K562 (cell line): ENCODE data around the gene OPRL1. TPM values are rescaled to one million over a fixed set of nuclear protein-coding genes. Genes with fewer than 3 reads are reported as not detected.

Experiments used
- ATAC-seq: fragments of 200-7000 bp; cut with Tn5 transposase; 3 replicates; pipeline ENCODE4 v1.9.1; 2020; ENCODE audit warnings: moderate library complexity
- BruUV-seq: library from RNA; stranded (reverse); fragments of 400-500 nt; replicated peaks from 2 replicates; lab custom pipeline; 2021; lab: Mats Ljungman, UMichigan
- CTCF ChIA-PET: fragments of 300-600 bp; formaldehyde crosslinking; extraction: SDS; loops from one replicate; lab custom pipeline; 2021; ENCODE audit warnings: low intra/inter-chr PET ratio; lab: Yijun Ruan, JAX
- POLR2A ChIA-PET: fragments of 300-600, 350-650 bp; sonication (Branson Sonifier 250); formaldehyde crosslinking; extraction: SDS; loops from one replicate; lab custom pipeline; 2021; ENCODE audit warnings: antibody characterized with exemption, inconsistent platforms; lab: Yijun Ruan, JAX
- DNase-seq, 4 experiments: peaks; one replicate each; pipeline versions ENCODE4 v3.0.0 to v3.0.0-alpha.2; 2011 to 2018; ENCODE audit warnings: low spot score in 3 of 4, mixed read lengths in 3 of 4; ENCODE audit errors: extremely low read depth in 1 of 4
- FAIRE-seq: peaks from 2 replicates; lab custom pipeline; 2011; peaks lifted over from hg19 to GRCh38; lab: Jason Lieb, UNC
- H2AFZ ChIP-seq: 2 replicates; pipeline ENCODE4 v1.6.0; 2011; ENCODE audit warnings: low read depth, low read length, control low read depth, inconsistent platforms
- H3K27ac ChIP-seq: fragments of 200-600 bp; 3 replicates; pipeline ENCODE4 v1.8.0; 2011; ENCODE audit warnings: low read depth, mild to moderate bottlenecking, control low read depth, inconsistent platforms, low read length, moderate library complexity, mixed read lengths; ENCODE audit errors: extremely low read depth
- H3K27me3 ChIP-seq, 2 experiments: fragments of 300-600 bp in 1 of 2; 2 replicates in 1 of 2; 3 replicates in 1 of 2; pipeline versions ENCODE4 v1.6.0 to v1.8.0; 2011; ENCODE audit warnings: inconsistent platforms in 2 of 2, low read length in 2 of 2, mild to moderate bottlenecking in 1 of 2, mixed read lengths in 1 of 2, moderate library complexity in 1 of 2; ENCODE audit not compliant: control insufficient read depth in 2 of 2, insufficient read depth in 2 of 2
- H3K36me3 ChIP-seq: fragments of 300-600 bp; 3 replicates; pipeline ENCODE4 v1.8.0; 2011; ENCODE audit warnings: mild to moderate bottlenecking, low read length, inconsistent platforms; ENCODE audit not compliant: control insufficient read depth, insufficient read depth
- H3K4me1 ChIP-seq, 2 experiments: fragments of 200-600 bp in 1 of 2; replicated peaks in 1 of 2; 2 replicates in 1 of 2; 3 replicates in 1 of 2; pipeline versions ENCODE4 v1.5.1 to v1.8.0; 2011; ENCODE audit warnings: inconsistent platforms in 2 of 2, low read length in 2 of 2, mild to moderate bottlenecking in 1 of 2, mixed read lengths in 1 of 2, moderate library complexity in 1 of 2; ENCODE audit not compliant: control insufficient read depth in 2 of 2, insufficient read depth in 2 of 2
- H3K4me2 ChIP-seq: 2 replicates; pipeline ENCODE4 v1.6.1; 2011; ENCODE audit warnings: low read length, control low read depth, inconsistent platforms, mixed read lengths; ENCODE audit not compliant: insufficient read depth
- H3K4me3 ChIP-seq: fragments of 200-600 bp; sonication (generic), shearing (Covaris generic); 2 replicates; pipeline ENCODE4 v1.5.1; 2016; ENCODE audit warnings: control low read depth, inconsistent platforms
- H3K79me2 ChIP-seq: fragments of 200-600 bp; 3 replicates; pipeline ENCODE4 v1.8.0; 2011; ENCODE audit warnings: low read length, inconsistent platforms; ENCODE audit not compliant: control insufficient read depth, insufficient read depth
- H3K9ac ChIP-seq, 2 experiments: 2 replicates each; pipeline versions ENCODE4 v1.6.0 to v1.6.1; 2011; ENCODE audit warnings: low read depth in 2 of 2, low read length in 2 of 2, control low read depth in 1 of 2, inconsistent platforms in 1 of 2, mild to moderate bottlenecking in 1 of 2, mixed read lengths in 1 of 2; ENCODE audit not compliant: insufficient read depth in 1 of 2
- H3K9me1 ChIP-seq: one replicate; pipeline ENCODE4 v1.6.0; 2011; ENCODE audit warnings: inconsistent platforms, mild to moderate bottlenecking, low read length, moderate library complexity; ENCODE audit not compliant: control insufficient read depth, insufficient read depth
- H3K9me3 ChIP-seq: replicated peaks from 2 replicates; pipeline ENCODE4 v1.5.1; 2011; ENCODE audit warnings: low read depth, low read length, inconsistent platforms; ENCODE audit not compliant: control insufficient read depth, insufficient read depth
- H4K20me1 ChIP-seq: replicated peaks from 2 replicates; pipeline ENCODE4 v1.6.1; 2011; ENCODE audit warnings: low read length, inconsistent platforms, mixed read lengths; ENCODE audit not compliant: control insufficient read depth, insufficient read depth
- CCAR2 ChIP-seq: fragments of 200-400 bp; formaldehyde crosslinking; IDR thresholded peaks from 2 replicates; pipeline ENCODE4 v1.6.1; 2017; ENCODE audit warnings: mild to moderate bottlenecking, low read depth, low read length
- JUNB ChIP-seq: fragments of 450-650 bp; formaldehyde crosslinking; conservative IDR thresholded peaks from 2 replicates; pipeline ENCODE4 v1.4.0; 2020; ENCODE audit warnings: mild to moderate bottlenecking
- NFIX ChIP-seq: fragments of 250-450 bp; sonication (Bioruptor Pico); IDR thresholded peaks from 2 replicates; pipeline ENCODE4 v1.4.0; 2020; ENCODE audit warnings: low read depth, mild to moderate bottlenecking, moderate library complexity
- TBP ChIP-seq: optimal IDR thresholded peaks from 2 replicates; pipeline ENCODE3; 2011; ENCODE audit warnings: low read depth, low read length, improper control_type of control experiment
- WGBS: fragments of 100-300 bp; shearing (Covaris generic); methylation state at CpG from one replicate; pipeline ENCODE4 v1.1.6; 2016; ENCODE audit warnings: low coverage, mixed read lengths; ENCODE audit not compliant: insufficient coverage; ENCODE audit errors: missing lambda C conversion rate; 5-methylcytosine and 5-hydroxymethylcytosine counted together
- in situ Hi-C: fragments of 300-500 bp; cut with MboI; formaldehyde crosslinking; loops from 4 replicates; pipeline ENCODE4 v1.15.0; 2018; ENCODE audit warnings: inconsistent platforms, mixed read lengths
- intact Hi-C: fragments of 100-400 bp; cut with micrococcal nuclease; formaldehyde crosslinking; loops from 2 replicates; pipeline ENCODE4 v1.14.2; 2022
- polyA plus RNA-seq, 8 experiments: library from polyadenylated mRNA; depleted of rRNA in 4 of 8; stranded (reverse) in 5 of 8; unstranded in 3 of 8; fragments of >200 nt; fragmentation: Nextera tagmentation in 2 of 8; fragmentation: Illumina TruSeq in 1 of 8; extraction: Ambion mirVana in 2 of 8; extraction: Trizol in 1 of 8; gene quantifications; 2 replicates each; pipeline versions ENCODE4 v1.2.1 to v1.2.3, GENCODE V29; 2011 to 2014; ENCODE audit warnings: inconsistent platforms in 1 of 8, missing spikeins in 1 of 8
- total RNA-seq, 7 experiments: library from RNA; depleted of rRNA in 6 of 7; stranded (reverse); fragments of >200 nt in 6 of 7; fragmentation: Illumina TruSeq in 2 of 7; extraction: Trizol in 2 of 7; gene quantifications; 2 replicates each; pipeline versions ENCODE4 v1.2.1 to v1.2.3, GENCODE V29; 2011 to 2021; ENCODE audit warnings: low replicate concordance in 1 of 7
- TF ChIP-seq, protein P1 (sequence below): fragments of 450-650 bp; IDR thresholded peaks from 2 replicates; pipeline ENCODE4 v1.6.1; 2016; ENCODE audit warnings: borderline replicate concordance
- TF ChIP-seq, protein P2 (sequence below): IDR thresholded peaks from 2 replicates; pipeline ENCODE4 v1.6.1; 2014; ENCODE audit warnings: antibody characterized with exemption

Gene OPRL1
- total and polyA plus RNA-seq, 9 of the 15 experiments (the other 6 are each of a cell fraction or from before 2014, with no cell fraction given): 0.06 to 0.33 (median 0.11) TPM; not detected in 2

DNA sequence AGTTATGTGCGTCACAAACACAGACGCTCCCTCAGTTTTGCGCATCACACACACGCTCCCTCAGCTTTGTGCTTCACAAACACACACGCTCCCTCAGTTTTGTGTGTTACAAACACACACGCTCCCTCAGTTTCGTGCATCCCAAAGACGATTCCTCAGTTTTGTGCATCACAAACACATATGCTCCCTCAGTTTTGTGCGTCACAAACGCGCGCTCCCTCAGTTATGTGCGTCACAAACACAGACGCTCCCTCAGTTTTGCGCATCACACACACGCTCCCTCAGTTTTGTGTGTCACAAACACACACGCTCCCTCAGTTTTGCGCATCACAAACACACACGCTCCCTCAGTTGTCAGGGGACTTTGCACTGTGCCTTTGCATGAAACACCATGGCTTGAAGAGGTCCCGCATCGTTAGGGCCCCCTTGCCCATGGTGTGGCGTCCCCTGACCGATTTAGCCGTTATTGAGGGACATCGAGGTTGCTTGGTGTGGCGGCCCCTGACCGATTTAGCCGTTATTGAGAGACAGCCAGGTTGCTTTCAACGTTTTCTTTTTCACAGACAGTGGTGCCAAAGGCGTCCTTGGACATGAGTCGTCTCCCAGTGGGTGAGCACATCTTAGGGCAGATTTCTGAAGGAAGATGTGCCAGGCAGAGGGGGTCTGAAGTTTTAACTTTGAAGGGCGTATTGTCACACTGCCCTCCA is 56.3 kb downstream of the OPRL1 start:
- no peaks in the 10 kb centered on the region for H3K9me1 ChIP-seq
- BruUV-seq: no TSS peak
- ATAC-seq (no peak), FAIRE-seq (no peak), DNase-seq (no peak)
- WGBS: 26% methylated on average over 32 of the region's 32 CpGs
- H3K4me3 ChIP-seq: no peak overlapping the region
- intact Hi-C loops (no loop called here), in situ Hi-C loops (no loop called here)
- H3K4me2 ChIP-seq: no peak overlapping the region
- POLR2A ChIA-PET: no interaction called here
- no peak overlapping the region for H3K9ac ChIP-seq
- H3K79me2 ChIP-seq: no peaks in the 10 kb centered on the region
- no peaks in the 10 kb centered on the region for H3K36me3 ChIP-seq
- peaks cover 15 to 43% of the 10 kb centered on the region in 2 experiments for H3K27me3 ChIP-seq
- no peak overlapping the region for H3K27ac ChIP-seq
- no peaks in the 10 kb centered on the region for H3K9me3 ChIP-seq
- TF ChIP-seq, protein P1, sequence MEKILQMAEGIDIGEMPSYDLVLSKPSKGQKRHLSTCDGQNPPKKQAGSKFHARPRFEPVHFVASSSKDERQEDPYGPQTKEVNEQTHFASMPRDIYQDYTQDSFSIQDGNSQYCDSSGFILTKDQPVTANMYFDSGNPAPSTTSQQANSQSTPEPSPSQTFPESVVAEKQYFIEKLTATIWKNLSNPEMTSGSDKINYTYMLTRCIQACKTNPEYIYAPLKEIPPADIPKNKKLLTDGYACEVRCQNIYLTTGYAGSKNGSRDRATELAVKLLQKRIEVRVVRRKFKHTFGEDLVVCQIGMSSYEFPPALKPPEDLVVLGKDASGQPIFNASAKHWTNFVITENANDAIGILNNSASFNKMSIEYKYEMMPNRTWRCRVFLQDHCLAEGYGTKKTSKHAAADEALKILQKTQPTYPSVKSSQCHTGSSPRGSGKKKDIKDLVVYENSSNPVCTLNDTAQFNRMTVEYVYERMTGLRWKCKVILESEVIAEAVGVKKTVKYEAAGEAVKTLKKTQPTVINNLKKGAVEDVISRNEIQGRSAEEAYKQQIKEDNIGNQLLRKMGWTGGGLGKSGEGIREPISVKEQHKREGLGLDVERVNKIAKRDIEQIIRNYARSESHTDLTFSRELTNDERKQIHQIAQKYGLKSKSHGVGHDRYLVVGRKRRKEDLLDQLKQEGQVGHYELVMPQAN: no peak
- TF ChIP-seq NFIX (no peak), TBP (no peak), JUNB (CRISPR knock-in tag) (no peak), CCAR2 (no peak)
- TF ChIP-seq, protein P2, sequence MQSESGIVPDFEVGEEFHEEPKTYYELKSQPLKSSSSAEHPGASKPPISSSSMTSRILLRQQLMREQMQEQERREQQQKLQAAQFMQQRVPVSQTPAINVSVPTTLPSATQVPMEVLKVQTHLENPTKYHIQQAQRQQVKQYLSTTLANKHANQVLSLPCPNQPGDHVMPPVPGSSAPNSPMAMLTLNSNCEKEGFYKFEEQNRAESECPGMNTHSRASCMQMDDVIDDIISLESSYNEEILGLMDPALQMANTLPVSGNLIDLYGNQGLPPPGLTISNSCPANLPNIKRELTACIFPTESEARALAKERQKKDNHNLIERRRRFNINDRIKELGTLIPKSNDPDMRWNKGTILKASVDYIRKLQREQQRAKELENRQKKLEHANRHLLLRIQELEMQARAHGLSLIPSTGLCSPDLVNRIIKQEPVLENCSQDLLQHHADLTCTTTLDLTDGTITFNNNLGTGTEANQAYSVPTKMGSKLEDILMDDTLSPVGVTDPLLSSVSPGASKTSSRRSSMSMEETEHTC: no peak
- H4K20me1 ChIP-seq: no peaks in the 10 kb centered on the region
- no peaks in the 10 kb centered on the region; a peak in 1 of 5 replicates for H3K4me1 ChIP-seq
- H2AFZ ChIP-seq: no peak overlapping the region
- CTCF ChIA-PET: interaction anchor here (0.6 kb wide), 1 partner anchor 147 kb away, joined by 4 read pairs; no protein-coding TSS in a partner anchor
